Fibroblast of the aortic adventitia (primary cell): ENCODE measurements around the gene DNASE1L1. TPM values are rescaled to one million over a fixed set of nuclear protein-coding genes. Genes with fewer than 3 reads are reported as not detected.

Source experiments
- DNase-seq: peaks from one replicate; pipeline ENCODE4 v3.0.0-alpha.2; 2010; ENCODE audit warnings: low read depth
- H3K4me3 ChIP-seq: 2 replicates; pipeline ENCODE4 v1.5.1; 2011; ENCODE audit warnings: low read depth, mild to moderate bottlenecking, control low read depth, low read length, moderate library complexity
- CTCF ChIP-seq: IDR thresholded peaks from 2 replicates; pipeline ENCODE4 v1.5.1; 2011; ENCODE audit warnings: mild to moderate bottlenecking, low read length, control low read depth, inconsistent platforms; ENCODE audit not compliant: insufficient read depth
- total RNA-seq: library from RNA; depleted of rRNA; stranded (reverse); fragments of >200 nt; gene quantifications from 2 replicates; pipeline ENCODE4 v1.2.3, GENCODE V29; 2012; ENCODE audit warnings: low replicate concordance

Gene DNASE1L1
- total RNA-seq, 1 donor: 31.0 TPM

GRCh38 chrX:154365997-154366665 is 42.9 kb downstream of the DNASE1L1 start:
- no peak overlapping the region for H3K4me3 ChIP-seq
- no peak for DNase-seq
- no peak for TF ChIP-seq CTCF

- H3K4me3 ChIP-seq: no peak overlapping the region
- TF ChIP-seq CTCF: no peak
- DNase-seq: no peak
These were observed 43.9 kb downstream of the DNASE1L1 start for GRCh38 chrX:154365052-154365600.

- DNase-seq: no peak
These were observed 45.2 kb downstream of the DNASE1L1 start for GRCh38 chrX:154363706-154364439.

GRCh38 chrX:154362085-154362742 is 46.8 kb downstream of the DNASE1L1 start:
- no peak overlapping the region for H3K4me3 ChIP-seq
- no peak for TF ChIP-seq CTCF
- no peak for DNase-seq

More at GRCh38 chrX:154363706-154364439, 45.2 kb downstream of the DNASE1L1 start:
- H3K4me3 ChIP-seq: no peak overlapping the region
- TF ChIP-seq CTCF: no peak

GRCh38 chrX:154360155-154360713 is 48.8 kb downstream of the DNASE1L1 start:
- no peak for DNase-seq
- no peak overlapping the region for H3K4me3 ChIP-seq
- TF ChIP-seq CTCF: no peak

- no peak for DNase-seq
- no peak for TF ChIP-seq CTCF
- H3K4me3 ChIP-seq: no peak overlapping the region
These were observed 49.5 kb downstream of the DNASE1L1 start for GRCh38 chrX:154359362-154360154.
